GM18508 (cell line): Measurements from ENCODE around the gene PLPPR5.
"Not testable (repeated sequence)": the region's sequence is repeated elsewhere in the genome, so short reads cannot be mapped to it uniquely, and the experiment has no call there.

Experiments used
- ATAC-seq: cut with Tn5 transposase; IDR thresholded peaks from one replicate; pipeline ENCODE4 v1.9.1; 2021; ENCODE audit warnings: moderate number of reproducible peaks; ENCODE audit not compliant: insufficient read depth, unreplicated experiment

PLPPR5 gene

DNA sequence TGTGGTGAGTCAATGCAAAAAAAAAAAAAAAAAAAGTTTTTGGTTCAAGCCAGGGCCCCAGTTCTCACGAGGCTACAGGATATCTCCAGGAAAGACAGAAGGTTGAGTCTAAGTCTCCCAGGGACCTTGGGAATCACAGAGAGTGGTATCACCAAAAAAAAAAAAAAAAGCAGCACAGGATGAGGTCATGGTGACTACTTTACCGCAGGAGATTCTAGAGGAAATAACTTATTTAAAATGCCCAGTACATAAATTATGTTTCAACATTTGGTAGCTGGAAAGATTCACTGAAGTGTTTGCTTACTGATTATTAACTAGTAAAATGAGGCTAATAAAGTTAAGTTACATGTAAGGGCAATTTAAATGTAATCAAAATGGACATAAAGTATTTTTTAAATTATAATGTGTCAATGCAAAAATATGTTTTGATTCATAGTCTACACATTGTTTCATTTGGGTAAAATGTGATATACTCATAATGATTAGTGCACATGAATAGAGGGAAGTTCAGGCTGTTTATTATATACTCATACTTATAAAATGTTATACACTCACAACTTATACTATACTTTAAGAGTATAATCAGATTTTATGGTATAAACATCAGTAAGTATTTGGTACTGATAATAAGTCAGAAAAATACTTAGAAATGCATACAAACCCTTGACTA, 84.1 kb downstream of the PLPPR5 start:
- ATAC-seq: no peak

DNA sequence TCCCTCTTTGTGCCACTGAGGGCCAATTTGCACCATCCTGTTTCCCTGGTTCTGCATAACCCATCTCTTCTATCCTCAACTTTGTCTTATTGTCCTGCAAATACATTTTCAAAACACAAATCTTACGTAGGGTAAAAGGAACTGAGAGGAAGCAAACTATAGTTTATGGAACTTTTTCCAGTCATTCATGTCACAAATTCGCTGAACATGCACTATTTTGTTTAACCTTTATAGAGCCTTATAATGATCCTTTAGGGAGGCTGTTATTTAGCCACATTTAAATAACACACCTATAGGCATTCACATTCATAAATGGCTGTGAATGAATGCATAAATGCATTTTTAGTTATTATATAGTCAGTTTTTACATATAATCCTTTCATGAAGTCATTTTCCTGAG, 85.0 kb downstream of the PLPPR5 start:
- ATAC-seq: no peak

DNA sequence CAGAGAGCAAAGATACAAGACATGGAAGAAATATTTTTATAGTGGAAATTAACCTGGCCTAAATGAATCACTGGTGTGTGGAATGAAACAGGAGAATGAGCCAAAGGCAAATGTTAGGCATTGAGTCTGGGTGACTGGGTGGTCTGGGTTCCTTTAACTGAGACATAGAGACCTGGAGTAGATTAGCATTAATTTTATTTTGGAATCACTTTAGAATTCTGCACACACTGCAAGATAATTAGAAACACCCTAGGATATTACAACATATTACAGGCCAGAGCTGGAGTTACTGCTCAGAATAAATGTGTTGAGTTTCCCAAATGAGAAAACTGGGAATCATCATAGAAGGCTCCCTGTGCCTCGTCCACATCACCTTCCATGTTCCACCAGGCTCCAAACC, 85.5 kb downstream of the PLPPR5 start:
- ATAC-seq: no peak

DNA sequence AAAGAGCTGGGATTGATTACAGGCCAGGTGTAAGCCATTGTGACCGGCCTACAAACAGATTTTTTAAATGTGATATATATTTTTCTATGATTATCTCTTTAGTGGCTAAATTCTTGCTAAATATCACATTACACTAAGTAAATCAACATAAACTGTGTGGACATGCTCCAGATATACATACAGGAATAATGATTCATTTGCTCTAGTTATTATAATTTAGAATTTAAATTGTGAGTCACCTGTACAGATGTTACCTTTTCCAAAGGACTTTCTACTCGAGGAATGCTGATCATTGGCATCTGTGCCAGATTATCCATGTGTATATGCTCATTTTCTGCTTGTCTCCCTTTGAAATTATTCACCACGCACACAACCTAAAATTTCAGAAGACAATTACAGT, 90.1 kb downstream of the PLPPR5 start:
- ATAC-seq: no peak

DNA sequence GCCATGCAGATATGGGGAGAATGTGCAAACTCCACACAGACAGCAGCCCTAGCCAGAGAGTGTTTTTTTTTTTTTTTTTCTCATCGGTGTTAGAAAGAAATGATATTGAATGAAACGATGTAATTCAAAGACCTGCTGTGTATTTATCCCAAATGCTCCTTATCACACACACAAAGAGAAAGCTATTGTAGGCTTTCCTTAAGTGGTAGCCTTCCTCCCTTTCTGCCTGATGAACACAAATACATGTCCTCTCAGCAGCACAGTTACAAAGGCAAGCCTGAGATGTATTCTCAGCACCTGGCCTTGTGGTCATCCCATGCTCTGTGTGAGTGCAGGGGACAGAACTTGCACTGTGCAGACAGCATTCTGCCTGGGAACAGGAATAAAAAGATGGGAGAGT, 93.8 kb downstream of the PLPPR5 start:
- no peak for ATAC-seq

DNA sequence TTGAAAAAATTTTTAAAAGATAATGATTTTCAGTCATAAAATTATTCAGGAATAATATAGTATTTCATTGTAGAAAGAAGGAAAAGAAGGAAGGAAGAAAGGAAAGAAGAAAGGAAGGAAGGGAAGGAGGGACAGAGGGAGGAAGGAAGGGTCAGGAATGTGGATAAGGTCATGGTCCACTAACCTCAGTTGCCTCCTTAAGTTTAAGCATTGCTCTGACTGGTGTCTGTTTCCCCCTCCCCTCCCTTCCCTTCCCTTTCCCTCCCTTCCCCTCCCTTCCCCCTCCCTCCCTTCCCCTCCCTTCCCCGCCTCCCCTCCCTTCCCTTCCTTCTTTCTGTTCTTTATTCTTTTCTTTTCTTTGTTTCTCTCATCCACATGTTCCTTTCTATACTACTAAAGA, 95.7 kb downstream of the PLPPR5 start:
- ATAC-seq: no peak

DNA sequence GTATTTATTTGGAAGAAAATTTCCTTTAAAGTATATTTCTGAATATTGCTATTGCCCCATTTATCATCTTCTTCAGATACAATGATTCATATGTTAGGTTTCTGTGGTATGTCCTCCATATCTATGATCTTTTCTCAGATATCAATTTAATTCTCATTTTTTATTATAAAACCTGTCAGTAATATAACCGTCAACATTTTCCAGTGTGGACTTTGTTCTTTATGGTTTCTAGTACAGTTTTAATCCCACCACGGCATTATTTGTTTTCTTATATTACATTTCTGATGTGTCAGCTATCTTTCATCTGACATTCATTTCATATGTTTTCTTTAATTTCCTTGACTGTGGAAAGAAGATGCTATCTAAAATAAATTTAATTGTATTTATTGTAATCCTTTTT, 97.9 kb downstream of the PLPPR5 start:
- no peak for ATAC-seq

DNA sequence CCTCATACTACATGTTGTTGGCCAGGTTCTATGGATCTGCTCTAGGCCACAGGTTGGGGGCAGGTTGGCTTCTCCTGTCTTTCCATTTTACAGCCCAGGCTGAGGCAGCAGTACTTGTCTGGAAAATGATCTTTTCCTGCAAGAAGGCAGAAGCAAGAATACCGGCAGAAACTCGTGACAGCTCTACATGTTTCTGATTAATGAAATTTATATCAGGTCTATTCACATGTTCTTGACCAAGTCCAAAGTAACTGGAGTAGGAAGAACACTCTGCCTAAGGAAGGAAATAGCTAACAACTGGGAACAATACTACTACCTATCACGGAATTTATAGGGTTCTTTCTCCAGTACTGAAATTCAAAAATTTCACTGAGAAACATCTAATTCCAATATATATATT, 98.3 kb downstream of the PLPPR5 start:
- no peak for ATAC-seq

DNA sequence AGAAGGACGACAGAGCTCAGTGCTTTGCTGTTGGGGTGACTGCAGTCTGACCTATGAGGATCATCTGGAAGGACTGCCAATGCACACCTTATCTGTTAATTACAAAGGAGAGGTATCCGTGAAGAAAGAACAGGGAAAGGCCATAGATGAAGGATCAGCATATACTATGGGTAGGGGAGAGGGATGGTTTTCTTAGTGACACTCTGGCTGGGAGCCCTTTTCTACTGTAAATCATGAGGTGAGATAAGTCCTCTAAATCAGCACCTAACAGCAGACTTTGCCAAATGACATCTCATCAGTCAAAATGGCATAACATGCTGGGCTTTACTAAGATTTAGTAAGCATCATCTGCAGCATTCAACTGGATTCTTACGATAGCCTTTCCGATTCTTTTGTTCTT, 100.0 kb downstream of the PLPPR5 start:
- no peak for ATAC-seq

DNA sequence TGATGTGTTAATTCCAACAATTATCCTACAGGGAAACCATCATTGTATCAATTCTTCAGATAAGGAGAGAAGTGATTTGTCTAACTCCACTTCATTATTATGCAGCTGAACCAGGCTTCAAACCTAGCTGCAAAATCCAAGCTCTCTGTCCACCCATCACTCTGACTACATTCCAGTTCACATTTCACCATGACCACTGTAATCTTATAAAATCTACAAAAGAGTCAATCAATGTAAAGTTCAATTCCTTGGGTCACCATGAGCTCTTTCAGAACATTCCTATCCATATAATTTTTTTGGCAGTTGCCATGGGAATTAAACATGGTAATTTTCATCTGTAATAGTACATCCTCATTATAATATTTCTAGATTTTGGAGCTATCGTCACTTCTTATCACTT, 100.9 kb downstream of the PLPPR5 start:
- ATAC-seq: no peak

DNA sequence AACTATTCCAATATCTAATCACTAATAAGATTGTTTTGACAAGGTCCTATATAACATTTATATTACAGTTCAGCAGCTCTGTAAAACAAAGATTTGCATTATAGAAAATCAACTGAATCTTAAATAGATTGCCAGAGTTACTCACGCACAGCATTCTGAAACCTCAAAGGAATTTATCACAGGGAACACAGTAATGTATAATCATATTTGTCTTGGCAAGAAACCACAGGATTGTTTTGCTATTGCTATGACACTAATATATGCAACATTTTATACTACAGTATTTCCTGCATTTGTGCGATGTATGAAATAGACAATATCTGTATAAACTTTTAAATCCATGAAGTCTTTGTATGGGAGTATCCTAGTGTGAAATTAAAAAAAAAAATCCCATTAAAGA, 101.4 kb downstream of the PLPPR5 start:
- ATAC-seq: no peak

DNA sequence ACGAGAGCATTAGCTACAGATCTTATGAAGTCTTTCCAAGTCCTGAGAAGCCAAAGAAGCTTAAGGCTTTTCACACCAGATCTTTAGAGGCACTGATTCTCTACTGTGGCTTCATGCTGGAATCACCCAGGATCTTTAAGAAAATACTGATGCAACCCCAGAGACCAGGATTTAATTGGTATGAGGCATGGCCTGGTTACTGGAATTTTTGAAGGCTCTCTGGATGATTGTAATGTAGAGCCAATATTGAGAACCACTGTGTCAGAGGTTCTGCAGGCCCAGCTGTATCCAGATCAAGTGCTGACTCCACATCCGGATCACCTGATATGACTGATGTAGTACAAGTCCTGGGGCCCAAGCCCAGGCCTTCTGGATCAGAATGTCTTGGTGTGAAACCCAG, 105.7 kb downstream of the PLPPR5 start:
- ATAC-seq: no peak

DNA sequence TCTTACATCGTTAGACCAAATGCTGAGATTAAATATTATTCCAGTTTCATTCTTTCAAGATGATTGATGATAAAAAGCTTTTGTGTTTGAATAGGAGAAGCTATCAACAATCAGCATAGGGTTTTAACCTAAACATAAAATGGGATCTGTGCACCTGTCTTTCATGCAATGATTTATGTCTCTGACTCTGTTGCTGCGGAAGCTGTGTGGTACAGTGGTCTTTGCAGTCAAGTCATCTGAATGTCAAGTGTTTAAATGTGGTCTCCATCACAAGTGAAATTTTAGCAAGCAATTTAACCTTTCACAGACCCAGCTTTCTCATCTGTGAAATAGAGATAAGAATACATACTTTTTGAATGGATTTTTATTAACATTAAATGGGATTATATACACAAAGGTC, 107.2 kb downstream of the PLPPR5 start:
- no peak for ATAC-seq

DNA sequence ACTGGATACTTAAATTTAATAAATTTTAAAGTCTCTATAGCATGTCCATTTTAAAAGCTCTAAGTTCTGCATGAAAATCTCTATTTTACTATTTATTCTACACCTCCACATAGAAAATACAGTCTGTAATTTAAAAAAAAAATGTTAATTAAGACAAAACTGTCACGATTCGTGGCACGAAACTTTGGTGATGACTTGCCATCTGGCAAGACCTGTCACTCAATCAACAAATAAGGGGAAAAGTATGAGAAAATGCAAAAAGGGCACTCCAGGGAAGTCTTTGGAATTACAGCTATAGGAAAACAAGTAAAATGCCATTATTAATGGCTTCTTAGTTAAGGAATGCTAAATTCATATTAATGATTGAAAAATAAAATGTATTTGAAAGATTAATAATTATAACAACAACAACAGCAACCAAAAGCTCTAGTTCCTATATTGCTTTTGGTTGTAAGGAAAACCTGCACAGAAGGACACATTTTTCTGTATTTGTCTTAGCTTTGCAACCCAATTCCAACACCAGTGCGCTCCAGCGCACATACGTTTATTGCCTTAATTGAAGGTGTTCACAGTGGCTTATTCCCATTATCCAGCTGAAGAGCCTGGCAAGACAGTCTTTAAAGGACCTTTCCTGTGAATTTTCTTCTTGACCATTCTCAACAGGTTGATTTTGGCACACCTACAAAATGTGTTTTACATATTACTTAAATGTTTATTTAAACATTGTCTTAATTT, 107.8 kb downstream of the PLPPR5 start:
- ATAC-seq: no peak

DNA sequence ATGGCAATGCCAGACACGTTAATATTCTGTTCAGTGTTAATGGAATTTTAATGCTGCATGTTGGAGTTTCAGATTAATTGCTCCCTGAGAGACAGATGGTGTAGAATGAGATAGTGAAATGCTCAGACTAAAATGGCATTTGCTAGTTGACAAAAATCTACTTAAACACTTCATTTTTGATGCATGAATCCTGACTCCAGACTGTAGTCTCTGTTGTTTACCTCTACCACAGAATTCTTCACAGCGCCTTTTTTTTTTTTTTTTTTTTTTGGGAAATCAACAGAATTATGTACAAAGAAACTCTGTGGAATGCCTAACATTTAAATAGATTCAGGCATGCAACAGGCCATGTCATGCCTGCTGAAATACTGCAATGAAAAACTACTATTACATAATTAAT, 111.3 kb downstream of the PLPPR5 start:
- no peak for ATAC-seq

DNA sequence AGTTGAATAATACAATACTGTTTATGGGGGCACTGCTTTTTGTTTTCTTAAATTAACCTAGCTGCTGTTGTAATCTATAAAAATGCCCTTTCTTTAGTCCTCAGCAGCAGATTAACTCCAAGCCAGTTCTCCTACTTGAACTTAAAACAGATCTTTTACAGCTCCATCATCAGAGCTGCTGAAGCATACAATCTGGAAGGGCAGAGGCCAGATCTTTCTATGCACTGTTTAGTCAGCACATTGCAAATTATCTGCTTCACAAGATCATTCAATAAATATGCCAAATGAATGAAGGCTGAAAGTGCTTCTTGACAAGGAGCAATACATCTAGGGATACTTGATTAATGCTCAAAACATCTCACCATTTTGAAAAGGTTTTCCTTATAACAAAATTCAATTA, 115.8 kb downstream of the PLPPR5 start:
- no peak for ATAC-seq

DNA sequence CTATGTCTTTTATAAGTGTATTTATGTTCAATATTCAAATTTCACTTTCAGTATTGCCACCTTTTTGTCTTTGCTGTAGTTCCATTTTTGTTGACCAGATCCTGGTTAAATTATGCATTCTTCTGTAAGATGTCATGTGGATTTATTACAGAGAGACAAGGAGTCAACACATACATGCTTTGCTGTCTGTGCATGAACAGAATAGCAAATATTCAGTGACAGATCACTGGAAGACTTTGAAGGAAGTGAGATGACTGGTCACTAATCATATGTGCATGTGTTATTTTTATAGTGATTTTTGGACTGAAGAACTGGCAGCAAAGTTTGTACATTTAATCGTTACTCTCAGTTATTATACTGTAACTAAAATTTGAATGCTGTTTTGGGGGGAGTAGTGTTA, 117.2 kb downstream of the PLPPR5 start:
- ATAC-seq: no peak

DNA sequence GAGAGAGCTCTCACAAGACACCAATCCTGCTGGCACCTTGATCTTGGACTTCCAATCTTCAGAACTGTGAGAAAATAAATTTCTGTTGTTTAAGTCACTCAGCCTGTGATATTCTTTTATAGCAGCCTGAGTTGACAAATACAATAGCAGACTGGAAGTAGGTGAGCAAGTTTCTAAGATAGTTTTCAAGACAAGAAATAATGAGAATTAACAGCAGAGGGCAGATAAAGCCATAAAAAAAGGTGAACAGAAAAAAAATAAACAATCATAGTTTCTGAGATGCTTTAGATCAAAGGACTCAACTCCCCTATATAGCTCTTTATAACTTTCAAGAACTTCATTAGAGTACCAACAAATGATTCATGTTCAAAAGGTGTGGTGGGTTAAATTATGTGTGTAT, 119.8 kb downstream of the PLPPR5 start:
- ATAC-seq: no peak

DNA sequence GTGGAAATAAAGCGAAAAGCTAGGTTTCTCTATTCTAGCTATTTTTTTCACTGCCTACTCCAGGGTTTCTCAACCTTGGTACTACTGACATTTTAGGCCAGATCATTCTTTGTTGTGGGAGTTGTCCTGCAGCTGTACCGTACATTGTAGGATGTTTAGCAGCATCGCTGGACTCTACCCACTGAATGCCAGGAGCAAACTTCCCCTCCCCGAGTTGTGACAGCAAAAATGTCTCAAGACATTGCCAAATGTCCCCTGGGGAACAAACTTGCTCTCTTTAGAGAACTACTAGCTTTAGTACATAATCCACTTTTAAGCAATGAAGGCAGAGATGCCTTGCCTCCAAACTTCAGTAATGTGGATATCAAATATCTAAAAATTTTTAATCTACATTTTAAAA, 122.8 kb downstream of the PLPPR5 start:
- no peak for ATAC-seq

DNA sequence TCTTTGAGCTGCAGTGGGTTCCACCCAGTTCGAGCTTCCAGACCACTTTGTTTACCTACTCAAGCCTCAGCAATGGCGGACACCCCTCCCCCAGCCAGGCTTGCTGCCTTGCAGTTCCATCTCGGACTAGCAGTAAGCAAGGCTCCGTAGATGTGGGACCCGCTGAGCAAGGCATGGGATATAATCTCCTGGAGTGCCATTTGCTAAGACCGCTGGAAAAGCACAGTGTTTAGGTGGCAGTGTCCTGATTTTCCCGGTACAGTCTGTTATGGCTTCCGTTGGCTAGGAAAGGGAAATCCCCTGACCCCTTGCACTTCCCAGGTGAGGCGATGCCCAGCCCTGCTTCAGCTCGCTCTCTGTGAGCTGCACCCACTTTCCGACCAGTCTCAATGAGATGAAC, 123.4 kb downstream of the PLPPR5 start:
- not testable (repeated sequence) for ATAC-seq

DNA sequence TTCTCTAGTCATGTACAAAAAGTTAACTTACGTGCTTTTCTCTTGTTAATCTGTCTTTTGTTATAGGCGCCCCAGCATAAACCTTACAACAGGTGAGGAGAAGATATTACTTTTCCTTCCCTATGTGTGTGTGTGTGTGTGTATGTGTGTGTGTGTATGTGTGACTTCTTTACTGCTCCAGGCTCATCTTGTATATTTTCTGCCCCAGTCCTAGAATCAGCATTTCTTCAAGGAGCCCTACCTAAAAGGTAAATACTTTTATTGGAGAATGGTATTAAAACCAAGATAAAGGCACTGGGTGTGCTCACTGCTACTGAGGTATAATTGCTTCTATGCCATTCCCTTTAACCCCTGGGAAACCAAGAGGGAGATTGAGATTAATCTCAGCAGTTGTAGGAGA, 129.8 kb downstream of the PLPPR5 start:
- ATAC-seq: no peak
